Measurements from ENCODE around the gene KCNH3. TPM values are rescaled to one million over a fixed set of nuclear protein-coding genes. Genes with fewer than 3 reads are reported as not detected.

KCNH3 gene
- total and polyA plus RNA-seq, 2 of the 13 experiments (the other 11 are each of a cell fraction or from before 2014, with no cell fraction given): 0.01 to 0.07 TPM

DNA sequence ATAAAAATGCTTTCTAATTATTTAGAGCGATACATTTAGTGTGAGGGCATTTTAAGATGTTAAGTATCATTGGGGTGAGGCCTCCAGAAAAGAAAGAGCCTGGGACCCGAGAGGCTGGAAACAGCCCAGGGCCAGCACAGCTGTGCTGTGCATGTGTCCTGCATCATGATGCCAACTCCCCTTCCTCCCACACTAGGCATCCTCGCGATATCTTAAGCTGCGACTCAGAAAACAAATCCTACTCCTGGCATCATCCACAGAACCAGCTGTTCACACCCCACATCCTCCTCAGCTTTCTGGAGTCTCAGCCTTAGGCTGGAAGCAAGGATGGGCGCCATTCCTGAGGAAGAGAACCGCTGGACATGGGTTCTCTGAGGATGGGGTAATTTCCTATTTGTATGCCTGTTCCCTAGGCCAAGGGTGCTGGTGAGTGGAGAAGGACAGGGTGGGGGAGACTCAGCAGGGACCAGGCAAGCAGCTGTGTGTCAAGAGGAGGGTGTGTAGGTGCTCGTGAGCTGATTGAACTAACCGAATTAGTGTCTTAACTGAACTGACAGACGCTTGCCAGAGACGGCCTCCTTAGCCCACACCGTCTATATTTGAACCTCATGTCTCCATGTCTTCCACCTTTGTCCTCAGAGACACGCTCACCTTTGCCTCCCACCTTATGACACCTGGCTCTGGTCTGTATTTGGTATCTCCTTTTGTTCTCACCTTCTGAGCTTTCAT lies 44.7 kb downstream of the KCNH3 start:
- H3K4me3 ChIP-seq (replicated peaks in 1 of 3; ENCODE audit: insufficient read depth in 1 of 3, low read depth in 2 of 3, low read length in 3 of 3): no peak overlapping the region
- no TSS peak for BruUV-seq (replicated peaks)
- no peak for FAIRE-seq
- peaks cover 25% of the 10 kb centered on the region for H3K4me1 ChIP-seq (ENCODE audit: insufficient read depth, low read length)
- no peak for ATAC-seq
- H3K4me2 ChIP-seq (ENCODE audit: low read depth, low read length): no peak overlapping the region
- POLR2A ChIA-PET: interaction anchor here (1.0 kb wide), 1 partner anchor 13 kb away, joined by 3 read pairs; no protein-coding TSS in a partner anchor
- CTCF ChIA-PET (ENCODE audit: low intra/inter-chr PET ratio, low total read pairs): no interaction called here
- WGBS (ENCODE audit: low lambda C conversion rate): 95% methylated on average over 13 of the region's 13 CpGs
- in situ Hi-C loops (cut with HindIII; ENCODE audit: extremely low pct_ligation_motif_present, low pct_unique_long_range_greater_than_20kb): no loop called here
- H3K9me3 ChIP-seq (ENCODE audit: low read length): no peaks in the 10 kb centered on the region
- DNase-seq (ENCODE audit: low spot score): no peak
- no peaks in the 10 kb centered on the region for H4K20me1 ChIP-seq (ENCODE audit: insufficient read depth, low read length)
- no peak overlapping the region for H3K9ac ChIP-seq (ENCODE audit: insufficient read depth, low read depth, low read length)
- no peaks in the 10 kb centered on the region for H3K79me2 ChIP-seq (ENCODE audit: insufficient read depth, low read length)
- H3K27me3 ChIP-seq (ENCODE audit: control insufficient read depth in 1 of 2, insufficient read depth in 2 of 2, low read length in 2 of 2): no peaks in the 10 kb centered on the region
- H3K27ac ChIP-seq (ENCODE audit: extremely low read length, insufficient read depth, low read length): no peak overlapping the region
- H2AFZ ChIP-seq (ENCODE audit: low read length): no peak overlapping the region
- H3K36me3 ChIP-seq (replicated peaks in 1 of 2; ENCODE audit: control insufficient read depth in 1 of 2, insufficient read depth in 2 of 2, low read length in 2 of 2): peaks cover 6 to 10% of the 10 kb centered on the region in 2 experiments; a peak in 4 of 5 replicates
- intact Hi-C loops (cut with micrococcal nuclease; ENCODE audit: unreplicated experiment): no loop called here
- TF ChIP-seq MIER3 (CRISPR knock-in tag; IDR thresholded peaks at IDR 0.05; ENCODE audit: borderline replicate concordance) (no peak), ZNF180 (CRISPR knock-in tag; IDR thresholded peaks at IDR 0.05; ENCODE audit: borderline replicate concordance, low read depth) (no peak), ZFP1 (CRISPR knock-in tag; IDR thresholded peaks at IDR 0.05) (no peak), ZNF619 (CRISPR knock-in tag; IDR thresholded peaks at IDR 0.05) (no peak), FOXC1 (CRISPR knock-in tag; IDR thresholded peaks at IDR 0.05; ENCODE audit: borderline replicate concordance) (no peak), PAX8 (CRISPR knock-in tag; IDR thresholded peaks at IDR 0.05; ENCODE audit: borderline replicate concordance) (no peak), SNAI1 (CRISPR knock-in tag; IDR thresholded peaks at IDR 0.05; ENCODE audit: borderline replicate concordance) (no peak), ZNF891 (CRISPR knock-in tag; IDR thresholded peaks at IDR 0.05) (no peak), FOSL1 (CRISPR knock-in tag; IDR thresholded peaks at IDR 0.05; ENCODE audit: borderline replicate concordance) (no peak), U2AF2 (IDR thresholded peaks at IDR 0.05; ENCODE audit: low read depth, low read length) (no peak), ZSCAN29 (CRISPR knock-in tag; conservative IDR thresholded peaks at IDR 0.05) (no peak)
- TF ChIP-seq, protein P1, sequence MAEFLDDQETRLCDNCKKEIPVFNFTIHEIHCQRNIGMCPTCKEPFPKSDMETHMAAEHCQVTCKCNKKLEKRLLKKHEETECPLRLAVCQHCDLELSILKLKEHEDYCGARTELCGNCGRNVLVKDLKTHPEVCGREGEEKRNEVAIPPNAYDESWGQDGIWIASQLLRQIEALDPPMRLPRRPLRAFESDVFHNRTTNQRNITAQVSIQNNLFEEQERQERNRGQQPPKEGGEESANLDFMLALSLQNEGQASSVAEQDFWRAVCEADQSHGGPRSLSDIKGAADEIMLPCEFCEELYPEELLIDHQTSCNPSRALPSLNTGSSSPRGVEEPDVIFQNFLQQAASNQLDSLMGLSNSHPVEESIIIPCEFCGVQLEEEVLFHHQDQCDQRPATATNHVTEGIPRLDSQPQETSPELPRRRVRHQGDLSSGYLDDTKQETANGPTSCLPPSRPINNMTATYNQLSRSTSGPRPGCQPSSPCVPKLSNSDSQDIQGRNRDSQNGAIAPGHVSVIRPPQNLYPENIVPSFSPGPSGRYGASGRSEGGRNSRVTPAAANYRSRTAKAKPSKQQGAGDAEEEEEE (CRISPR knock-in tag; IDR thresholded peaks at IDR 0.05; ENCODE audit: borderline replicate concordance): no peak
- TF ChIP-seq, protein P2, sequence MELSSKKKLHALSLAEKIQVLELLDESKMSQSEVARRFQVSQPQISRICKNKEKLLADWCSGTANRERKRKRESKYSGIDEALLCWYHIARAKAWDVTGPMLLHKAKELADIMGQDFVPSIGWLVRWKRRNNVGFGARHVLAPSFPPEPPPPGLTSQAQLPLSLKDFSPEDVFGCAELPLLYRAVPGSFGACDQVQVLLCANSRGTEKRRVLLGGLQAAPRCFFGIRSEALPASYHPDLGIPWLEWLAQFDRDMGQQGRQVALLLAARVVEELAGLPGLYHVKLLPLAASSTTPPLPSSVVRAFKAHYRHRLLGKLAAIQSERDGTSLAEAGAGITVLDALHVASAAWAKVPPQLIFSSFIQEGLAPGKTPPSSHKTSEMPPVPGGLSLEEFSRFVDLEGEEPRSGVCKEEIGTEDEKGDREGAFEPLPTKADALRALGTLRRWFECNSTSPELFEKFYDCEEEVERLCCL (CRISPR knock-in tag; IDR thresholded peaks at IDR 0.05; ENCODE audit: borderline replicate concordance): no peak
- TF ChIP-seq, protein P3, sequence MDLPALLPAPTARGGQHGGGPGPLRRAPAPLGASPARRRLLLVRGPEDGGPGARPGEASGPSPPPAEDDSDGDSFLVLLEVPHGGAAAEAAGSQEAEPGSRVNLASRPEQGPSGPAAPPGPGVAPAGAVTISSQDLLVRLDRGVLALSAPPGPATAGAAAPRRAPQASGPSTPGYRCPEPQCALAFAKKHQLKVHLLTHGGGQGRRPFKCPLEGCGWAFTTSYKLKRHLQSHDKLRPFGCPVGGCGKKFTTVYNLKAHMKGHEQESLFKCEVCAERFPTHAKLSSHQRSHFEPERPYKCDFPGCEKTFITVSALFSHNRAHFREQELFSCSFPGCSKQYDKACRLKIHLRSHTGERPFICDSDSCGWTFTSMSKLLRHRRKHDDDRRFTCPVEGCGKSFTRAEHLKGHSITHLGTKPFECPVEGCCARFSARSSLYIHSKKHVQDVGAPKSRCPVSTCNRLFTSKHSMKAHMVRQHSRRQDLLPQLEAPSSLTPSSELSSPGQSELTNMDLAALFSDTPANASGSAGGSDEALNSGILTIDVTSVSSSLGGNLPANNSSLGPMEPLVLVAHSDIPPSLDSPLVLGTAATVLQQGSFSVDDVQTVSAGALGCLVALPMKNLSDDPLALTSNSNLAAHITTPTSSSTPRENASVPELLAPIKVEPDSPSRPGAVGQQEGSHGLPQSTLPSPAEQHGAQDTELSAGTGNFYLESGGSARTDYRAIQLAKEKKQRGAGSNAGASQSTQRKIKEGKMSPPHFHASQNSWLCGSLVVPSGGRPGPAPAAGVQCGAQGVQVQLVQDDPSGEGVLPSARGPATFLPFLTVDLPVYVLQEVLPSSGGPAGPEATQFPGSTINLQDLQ (CRISPR knock-in tag; IDR thresholded peaks at IDR 0.05): no peak
- TF ChIP-seq, protein P4, sequence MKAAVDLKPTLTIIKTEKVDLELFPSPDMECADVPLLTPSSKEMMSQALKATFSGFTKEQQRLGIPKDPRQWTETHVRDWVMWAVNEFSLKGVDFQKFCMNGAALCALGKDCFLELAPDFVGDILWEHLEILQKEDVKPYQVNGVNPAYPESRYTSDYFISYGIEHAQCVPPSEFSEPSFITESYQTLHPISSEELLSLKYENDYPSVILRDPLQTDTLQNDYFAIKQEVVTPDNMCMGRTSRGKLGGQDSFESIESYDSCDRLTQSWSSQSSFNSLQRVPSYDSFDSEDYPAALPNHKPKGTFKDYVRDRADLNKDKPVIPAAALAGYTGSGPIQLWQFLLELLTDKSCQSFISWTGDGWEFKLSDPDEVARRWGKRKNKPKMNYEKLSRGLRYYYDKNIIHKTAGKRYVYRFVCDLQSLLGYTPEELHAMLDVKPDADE (CRISPR knock-in tag; IDR thresholded peaks at IDR 0.05): no peak

Measured in HepG2 (cell line).